GM06990 (cell line): ENCODE measurements around the gene PPP3CB.

ENCODE experiments used
- DNase-seq: peaks from one replicate; pipeline ENCODE4 v3.0.0-alpha.2; 2011; ENCODE audit not compliant: insufficient read length; ENCODE audit errors: extremely low read depth
- H3K27me3 ChIP-seq: replicated peaks from 2 replicates; pipeline ENCODE4 v1.6.0; 2011; ENCODE audit warnings: low read length; ENCODE audit not compliant: control insufficient read depth, insufficient read depth
- H3K36me3 ChIP-seq: 2 replicates; pipeline ENCODE4 v1.5.1; 2011; ENCODE audit warnings: low read length; ENCODE audit not compliant: control insufficient read depth, insufficient read depth
- H3K4me3 ChIP-seq: replicated peaks from 2 replicates; pipeline ENCODE4 v1.5.1; 2011; ENCODE audit warnings: low read depth, mild to moderate bottlenecking, control low read depth, low read length
- CTCF ChIP-seq: IDR thresholded peaks from 2 replicates; pipeline ENCODE4 v1.5.1; 2011; ENCODE audit warnings: low read length, control low read depth, mild to moderate bottlenecking, inconsistent platforms; ENCODE audit not compliant: insufficient read depth, poor library complexity, severe bottlenecking

The PPP3CB gene

GRCh38 chr10:73408061-73408460 is 87.8 kb downstream of the PPP3CB start:
- TF ChIP-seq CTCF: no peak
- Histone ChIP-seq H3K27me3 (no peaks in the 10 kb centered on the region), H3K36me3 (no peaks in the 10 kb centered on the region; the same call in none of the 2 replicates), H3K4me3 (no peak overlapping the region)
- DNase-seq: no peak

- H3K36me3 ChIP-seq: no peaks in the 10 kb centered on the region; the same call in none of the 2 replicates
- no peak for TF ChIP-seq CTCF
- no peaks in the 10 kb centered on the region for H3K27me3 ChIP-seq
- H3K4me3 ChIP-seq: no peak overlapping the region
- no peak for DNase-seq
Measured at GRCh38 chr10:73407495-73407894, 88.3 kb downstream of the PPP3CB start.

- H3K36me3 ChIP-seq: no peaks in the 10 kb centered on the region; the same call in none of the 2 replicates
- H3K27me3 ChIP-seq: no peaks in the 10 kb centered on the region
- TF ChIP-seq CTCF: no peak
- no peak for DNase-seq
- H3K4me3 ChIP-seq: no peak overlapping the region
Measured at GRCh38 chr10:73406846-73407245, 89.0 kb downstream of the PPP3CB start.

- peaks cover 1% of the 10 kb centered on the region for H3K36me3 ChIP-seq
- DNase-seq: no peak
Measured at GRCh38 chr10:73405556-73405955, 90.3 kb downstream of the PPP3CB start.

GRCh38 chr10:73404690-73405089 is 91.1 kb downstream of the PPP3CB start:
- H3K36me3 ChIP-seq: peaks cover 1% of the 10 kb centered on the region
- no peak for DNase-seq
- TF ChIP-seq CTCF: no peak
- no peaks in the 10 kb centered on the region for H3K27me3 ChIP-seq
- no peak overlapping the region for H3K4me3 ChIP-seq

More at GRCh38 chr10:73405556-73405955, 90.3 kb downstream of the PPP3CB start:
- no peak for TF ChIP-seq CTCF
- Histone ChIP-seq H3K27me3 (no peaks in the 10 kb centered on the region), H3K4me3 (no peak overlapping the region)

GRCh38 chr10:73401636-73402035 is 94.2 kb downstream of the PPP3CB start:
- peaks cover 1% of the 10 kb centered on the region; the same call in 1 of the 2 replicates for H3K36me3 ChIP-seq
- no peak overlapping the region for H3K4me3 ChIP-seq
- no peak for TF ChIP-seq CTCF
- DNase-seq: no peak
- H3K27me3 ChIP-seq: no peaks in the 10 kb centered on the region
